DMS 273 (cell line): ENCODE measurements around the gene TSNAX.
A peak's percentile ranks its signal among the peaks of the same experiment; 100 is the strongest.

Experiments
- DNase-seq: peaks from one replicate; lab custom pipeline; 2025; ENCODE audit not compliant: unreplicated experiment; lab: John Stamatoyannopoulos, UW

Gene TSNAX

GRCh38 chr1:231600458-231600976 lies 72.0 kb downstream of the TSNAX start:
- DNase-seq, result no peak

GRCh38 chr1:231601824-231602672 lies 73.6 kb downstream of the TSNAX start:
- DNase-seq, result no peak

DNA sequence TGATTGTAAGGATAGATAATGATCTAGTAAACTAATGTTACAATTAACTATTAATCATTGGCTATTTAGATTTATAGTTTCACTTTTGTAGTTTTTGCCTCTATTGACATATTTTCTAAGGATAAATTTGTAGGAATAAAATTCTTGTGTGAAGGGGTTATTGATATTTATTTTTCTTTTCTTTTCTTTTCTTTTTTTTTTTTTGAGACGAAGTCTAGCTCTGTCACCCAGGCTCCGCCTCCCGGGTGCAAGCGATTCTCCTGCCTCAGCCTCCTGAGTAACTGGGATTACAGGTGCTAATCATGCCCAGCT lies 74.2 kb downstream of the TSNAX start:
- DNase-seq, result no peak

GRCh38 chr1:231603598-231604275 lies 75.3 kb downstream of the TSNAX start:
- DNase-seq, result peak; percentile 83

DNA sequence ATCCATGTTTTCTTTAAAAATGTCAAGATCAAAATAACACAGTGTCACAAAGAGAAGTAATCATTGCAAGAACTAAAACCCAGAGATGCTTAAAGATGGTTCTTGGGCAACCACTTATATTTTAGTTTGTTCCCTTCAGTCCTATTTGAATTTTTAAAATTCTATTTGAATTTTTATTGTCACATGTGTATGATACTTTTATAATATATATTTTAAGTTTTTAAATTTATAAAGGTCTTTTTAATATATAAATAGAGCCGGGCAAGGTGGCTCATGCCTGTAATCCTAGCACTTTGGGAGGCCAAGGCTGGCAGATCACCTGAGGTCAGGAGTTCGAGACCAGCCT lies 75.8 kb downstream of the TSNAX start:
- no peak for DNase-seq

GRCh38 chr1:231605149-231606100 lies 77.0 kb downstream of the TSNAX start:
- DNase-seq, result peak; percentile 52

GRCh38 chr1:231606712-231607111 lies 78.2 kb downstream of the TSNAX start:
- no peak for DNase-seq

GRCh38 chr1:231610388-231610787 lies 81.9 kb downstream of the TSNAX start:
- DNase-seq, result no peak

GRCh38 chr1:231611111-231611510 lies 82.6 kb downstream of the TSNAX start:
- peak; percentile 30 for DNase-seq

GRCh38 chr1:231611851-231612250 lies 83.4 kb downstream of the TSNAX start:
- DNase-seq, result peak; percentile 57

GRCh38 chr1:231612393-231613089 lies 84.1 kb downstream of the TSNAX start:
- DNase-seq, result no peak

GRCh38 chr1:231613419-231614349 lies 85.2 kb downstream of the TSNAX start:
- DNase-seq, result no peak
